Breast epithelium (tissue), 4 donors: ENCODE data around the gene KIF27. TPM values are rescaled to one million over a fixed set of nuclear protein-coding genes. Genes with fewer than 3 reads are reported as not detected.

Experiments
- DNase-seq, 2 donors: peaks; one replicate each; pipeline ENCODE4 v3.0.0-alpha.2; 2019; ENCODE audit warnings: low spot score in 2 of 2
- H3K27ac ChIP-seq, 2 donors: fragments of 200-600 bp; sonication (generic) in 1 of 2; one replicate each; pipeline ENCODE4 v1.5.1; 2016 to 2019; ENCODE audit warnings: mild to moderate bottlenecking in 1 of 2
- H3K27me3 ChIP-seq, 2 donors: fragments of 200-600 bp; sonication (generic) in 1 of 2; one replicate each; pipeline versions ENCODE4 v1.5.1 to v1.6.0; 2017 to 2019; ENCODE audit warnings: control low read depth in 1 of 2, mild to moderate bottlenecking in 1 of 2
- H3K36me3 ChIP-seq: fragments of 200-600 bp; one replicate; pipeline ENCODE4 v1.5.1; 2019
- H3K4me1 ChIP-seq, 2 donors: fragments of 200-600 bp; sonication (generic); one replicate each; pipeline ENCODE4 v1.5.1; 2016 to 2019; ENCODE audit warnings: control low read depth in 1 of 2
- H3K4me3 ChIP-seq, 3 donors: fragments of 200-600 bp; sonication (generic); 1 replicate in 2 of 3; 2 replicates in 1 of 3; pipeline ENCODE4 v1.5.1; 2016 to 2019; ENCODE audit warnings: mild to moderate bottlenecking in 3 of 3, moderate library complexity in 2 of 3
- H3K9me3 ChIP-seq, 2 donors: fragments of 200-600 bp; sonication (generic) in 1 of 2; one replicate each; pipeline ENCODE4 v1.5.1; 2016 to 2019; ENCODE audit warnings: control low read depth in 1 of 2
- CTCF ChIP-seq, 3 donors: fragments of 450-650 bp; IDR thresholded peaks; one replicate each; pipeline ENCODE4 v1.5.1; 2016 to 2017; ENCODE audit warnings: antibody characterized with exemption in 3 of 3, mild to moderate bottlenecking in 3 of 3, moderate library complexity in 3 of 3
- POLR2A ChIP-seq: fragments of 450-650 bp; IDR thresholded peaks from one replicate; pipeline ENCODE4 v1.6.1; 2016; ENCODE audit warnings: antibody characterized with exemption, mild to moderate bottlenecking, moderate library complexity
- POLR2AphosphoS5 ChIP-seq, 3 donors: sonication (generic); formaldehyde crosslinking; IDR thresholded peaks; one replicate each; pipeline ENCODE4 v1.6.1; 2017; ENCODE audit warnings: antibody characterized with exemption in 3 of 3
- intact Hi-C: fragments of 100-400 bp; cut with DNase I; formaldehyde crosslinking; loops from one replicate; pipeline ENCODE4 v1.15.1; 2023; ENCODE audit warnings: low total_unique reads
- total RNA-seq, 3 donors: library from RNA; depleted of rRNA; stranded (reverse); fragments of >200 nt; gene quantifications; one replicate each; pipeline ENCODE4 v1.1.0, GENCODE V29; 2016

The KIF27 gene
- total RNA-seq, 3 donors from 2014 or later = 6.9 to 16.1 (median 11.5) TPM

GRCh38 chr9:83965350-83966208 is 44.3 kb upstream of the KIF27 start:
- TF ChIP-seq POLR2A = no peak
- no peak for TF ChIP-seq POLR2AphosphoS5 (IDR thresholded peaks at IDR 0.05)
- no peak for TF ChIP-seq CTCF (IDR thresholded peaks at IDR 0.05)
- Histone ChIP-seq H3K27ac (no peak overlapping the region), H3K27me3 (no peaks in the 10 kb centered on the region), H3K36me3 (peaks cover 4% of the 10 kb centered on the region), H3K9me3 (no peaks in the 10 kb centered on the region), H3K4me3 (no peak overlapping the region), H3K4me1 (no peaks in the 10 kb centered on the region)
- DNase-seq = no peak
- intact Hi-C loops = no loop called here

- no peak for DNase-seq
- intact Hi-C loops = no loop called here
- no peaks in the 10 kb centered on the region for H3K4me1 ChIP-seq
- no peaks in the 10 kb centered on the region for H3K9me3 ChIP-seq
- no peaks in the 10 kb centered on the region for H3K27me3 ChIP-seq
- TF ChIP-seq POLR2AphosphoS5 (IDR thresholded peaks at IDR 0.05) (no peak), CTCF (IDR thresholded peaks at IDR 0.05) (no peak)
- no peak overlapping the region for H3K27ac ChIP-seq
- no peak overlapping the region for H3K4me3 ChIP-seq
- peaks cover 4% of the 10 kb centered on the region for H3K36me3 ChIP-seq
These were observed 43.7 kb upstream of the KIF27 start for GRCh38 chr9:83964973-83965349.

GRCh38 chr9:83962165-83962564 is 40.9 kb upstream of the KIF27 start:
- TF ChIP-seq POLR2A (no peak), CTCF (IDR thresholded peaks at IDR 0.05) (no peak), POLR2AphosphoS5 (IDR thresholded peaks at IDR 0.05) (no peak)
- no peaks in the 10 kb centered on the region for H3K9me3 ChIP-seq
- no peaks in the 10 kb centered on the region for H3K36me3 ChIP-seq
- H3K27me3 ChIP-seq = no peaks in the 10 kb centered on the region
- no peaks in the 10 kb centered on the region for H3K4me1 ChIP-seq
- DNase-seq = no peak
- H3K4me3 ChIP-seq = no peak overlapping the region
- intact Hi-C loops = no loop called here
- peak overlapping the region in 1 of 2 donors; percentile 27 for H3K27ac ChIP-seq

- no peak for DNase-seq
- intact Hi-C loops = no loop called here
These were observed 39.8 kb upstream of the KIF27 start for GRCh38 chr9:83960991-83961390.

More at GRCh38 chr9:83960991-83961390, 39.8 kb upstream of the KIF27 start:
- Histone ChIP-seq H3K4me1 (no peaks in the 10 kb centered on the region), H3K27ac (no peak overlapping the region), H3K4me3 (no peak overlapping the region), H3K27me3 (no peaks in the 10 kb centered on the region), H3K9me3 (no peaks in the 10 kb centered on the region), H3K36me3 (no peaks in the 10 kb centered on the region)
- no peak for TF ChIP-seq POLR2AphosphoS5 (IDR thresholded peaks at IDR 0.05)
- TF ChIP-seq POLR2A = no peak
- TF ChIP-seq CTCF (IDR thresholded peaks at IDR 0.05) = no peak
